ENCODE data around the gene LYG1.

The LYG1 gene

GRCh38 chr2:99317161-99317872 is 16.3 kb upstream of the LYG1 start:
- no peaks in the 10 kb centered on the region for H3K4me1 ChIP-seq (ENCODE audit: control insufficient read depth in 1 of 2, insufficient read depth in 1 of 2, low read depth in 1 of 2, low read length in 1 of 2)
- no peaks in the 10 kb centered on the region for H3K9me3 ChIP-seq
- peaks cover 56% of the 10 kb centered on the region for H3K36me3 ChIP-seq
- no peak for TF ChIP-seq CTCF (IDR thresholded peaks at IDR 0.05)
- H3K27me3 ChIP-seq: no peaks in the 10 kb centered on the region
- H3K4me3 ChIP-seq (ENCODE audit: low read depth in 1 of 2, low read length in 1 of 2): no peak overlapping the region
- H3K27ac ChIP-seq: no peak overlapping the region

GRCh38 chr2:99299580-99299979 is 1.4 kb downstream of the LYG1 start:
- Histone ChIP-seq H3K36me3 (peaks cover 7% of the 10 kb centered on the region), H3K4me3 (ENCODE audit: low read depth in 1 of 2, low read length in 1 of 2) (no peak overlapping the region), H3K9me3 (no peaks in the 10 kb centered on the region), H3K4me1 (ENCODE audit: control insufficient read depth in 1 of 2, insufficient read depth in 1 of 2, low read depth in 1 of 2, low read length in 1 of 2) (no peaks in the 10 kb centered on the region), H3K27me3 (no peaks in the 10 kb centered on the region), H3K27ac (no peak overlapping the region)
- no peak for TF ChIP-seq CTCF (IDR thresholded peaks at IDR 0.05)

GRCh38 chr2:99297994-99298393 is 3.0 kb downstream of the LYG1 start:
- Histone ChIP-seq H3K9me3 (no peaks in the 10 kb centered on the region), H3K27me3 (no peaks in the 10 kb centered on the region), H3K4me1 (ENCODE audit: control insufficient read depth in 1 of 2, insufficient read depth in 1 of 2, low read depth in 1 of 2, low read length in 1 of 2) (no peaks in the 10 kb centered on the region), H3K27ac (no peak overlapping the region), H3K36me3 (peaks cover 7% of the 10 kb centered on the region), H3K4me3 (ENCODE audit: low read depth in 1 of 2, low read length in 1 of 2) (no peak overlapping the region)
- TF ChIP-seq CTCF (IDR thresholded peaks at IDR 0.05): no peak

GRCh38 chr2:99285526-99285925 is 15.5 kb downstream of the LYG1 start:
- Histone ChIP-seq H3K4me1 (ENCODE audit: control insufficient read depth in 1 of 2, insufficient read depth in 1 of 2, low read depth in 1 of 2, low read length in 1 of 2) (no peaks in the 10 kb centered on the region), H3K27ac (no peak overlapping the region), H3K4me3 (ENCODE audit: low read depth in 1 of 2, low read length in 1 of 2) (no peak overlapping the region), H3K27me3 (no peaks in the 10 kb centered on the region), H3K36me3 (no peaks in the 10 kb centered on the region), H3K9me3 (no peaks in the 10 kb centered on the region)
- no peak for TF ChIP-seq CTCF (IDR thresholded peaks at IDR 0.05)

- Histone ChIP-seq H3K4me3 (ENCODE audit: low read depth in 1 of 2, low read length in 1 of 2) (no peak overlapping the region), H3K4me1 (ENCODE audit: control insufficient read depth in 1 of 2, insufficient read depth in 1 of 2, low read depth in 1 of 2, low read length in 1 of 2) (no peaks in the 10 kb centered on the region), H3K27ac (no peak overlapping the region), H3K27me3 (no peaks in the 10 kb centered on the region), H3K36me3 (no peaks in the 10 kb centered on the region), H3K9me3 (no peaks in the 10 kb centered on the region)
- no peak for TF ChIP-seq CTCF (IDR thresholded peaks at IDR 0.05)
These were observed 20.9 kb downstream of the LYG1 start for GRCh38 chr2:99279969-99280695.
